Measurements from ENCODE around the gene WT1. TPM values are rescaled to one million over a fixed set of nuclear protein-coding genes. Genes with fewer than 3 reads are reported as not detected.

The WT1 gene
- total and polyA plus RNA-seq, 2 of the 4 experiments (the other 2 are of a cell fraction): not detected

DNA sequence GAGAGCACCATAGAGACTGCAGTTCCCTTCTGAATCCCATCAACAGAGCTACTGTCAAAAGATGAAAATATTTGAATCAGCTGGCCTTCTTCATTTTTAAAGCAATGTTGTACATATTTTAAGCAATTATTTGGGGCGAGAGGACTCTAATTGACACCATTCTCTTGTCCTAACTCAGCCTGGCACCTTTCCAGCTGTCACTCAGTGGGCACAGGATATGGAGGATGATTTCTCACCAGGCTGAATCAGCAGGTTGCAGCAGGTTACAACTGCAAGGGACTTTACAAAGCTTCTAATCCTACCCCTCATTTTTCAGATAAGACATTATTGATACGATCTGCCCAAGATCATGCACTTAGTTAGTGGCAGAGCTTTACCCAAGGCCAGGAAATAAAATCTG, 11.9 kb upstream of the WT1 start:
- no peaks in the 10 kb centered on the region for H4K20me1 ChIP-seq (ENCODE audit: insufficient read depth, low read length)
- DNase-seq (no peak), ATAC-seq (ENCODE audit: low read depth) (no peak)
- H2AK5ac ChIP-seq (ENCODE audit: low read depth, low read length): no peak overlapping the region
- H2AFZ ChIP-seq (replicated peaks; ENCODE audit: low read length, poor library complexity): no peak overlapping the region
- no peak overlapping the region for H4K91ac ChIP-seq (ENCODE audit: insufficient read depth, low read depth, low read length)
- H3K4ac ChIP-seq (ENCODE audit: low read depth, low read length): no peak overlapping the region
- dilution Hi-C loops (cut with HindIII; ENCODE audit: low sequenced_read_pairs, unreplicated experiment) (no loop called here), in situ Hi-C loops (cut with MboI; ENCODE audit: low sequenced_read_pairs) (no loop called here), intact Hi-C loops (cut with micrococcal nuclease) (no loop called here)
- no TSS peak for BruUV-seq (replicated peaks)
- no peak overlapping the region for H2AK9ac ChIP-seq (replicated peaks; ENCODE audit: low read depth, low read length, poor library complexity)
- no peaks in the 10 kb centered on the region for H3K9me3 ChIP-seq (ENCODE audit: control insufficient read depth, insufficient read depth, low read length)
- H2BK120ac ChIP-seq (ENCODE audit: low read depth, low read length): no peak overlapping the region
- POLR2A ChIA-PET (ENCODE audit: unreplicated experiment): no interaction called here
- peaks cover 1% of the 10 kb centered on the region; the same call in 1 of the 2 replicates for H3K27me3 ChIP-seq (ENCODE audit: control insufficient read depth, insufficient read depth, low read length)
- H3K18ac ChIP-seq (ENCODE audit: low read depth, low read length): no peak overlapping the region
- no peak overlapping the region for H2BK20ac ChIP-seq (ENCODE audit: low read depth, low read length)
- H3K4me2 ChIP-seq (ENCODE audit: low read depth, low read length): no peak overlapping the region
- H3K56ac ChIP-seq (ENCODE audit: extremely low read depth, insufficient read depth, low read length): no peak overlapping the region
- H4K8ac ChIP-seq (ENCODE audit: low read depth in 2 of 2, low read length in 2 of 2): no peak overlapping the region
- H3K4me3 ChIP-seq (ENCODE audit: insufficient read depth, low read depth, low read length): no peak overlapping the region
- WGBS, 2 experiments (ENCODE audit: extremely low coverage in 2 of 2, insufficient read length in 1 of 2): 0% methylated on average over 1 of the region's 2 CpGs; no CpG with 5 or more reads in 1 of the 2 experiments
- no peak overlapping the region for H3K9ac ChIP-seq (ENCODE audit: low read depth, low read length)
- H3K79me1 ChIP-seq (ENCODE audit: low read depth in 1 of 2, low read length in 2 of 2): no peaks in the 10 kb centered on the region
- no peaks in the 10 kb centered on the region for H3K9me1 ChIP-seq (ENCODE audit: insufficient read depth, low read length)
- H3K27ac ChIP-seq (ENCODE audit: insufficient read depth, low read length): no peak overlapping the region
- no peak overlapping the region for H3K14ac ChIP-seq (replicated peaks; ENCODE audit: low read depth, low read length)
- H4K5ac ChIP-seq (ENCODE audit: low read depth, low read length): no peak overlapping the region
- no peaks in the 10 kb centered on the region for H3K4me1 ChIP-seq (ENCODE audit: control insufficient read depth, insufficient read depth, low read length)
- H3K23ac ChIP-seq (ENCODE audit: low read depth, low read length): no peak overlapping the region
- no peaks in the 10 kb centered on the region for H3K36me3 ChIP-seq (ENCODE audit: control insufficient read depth, insufficient read depth, low read length)
- no peak overlapping the region for H2BK5ac ChIP-seq (ENCODE audit: low read depth, low read length, poor library complexity, severe bottlenecking)
- CTCF ChIA-PET: no interaction called here
- H2BK15ac ChIP-seq (ENCODE audit: low read depth, low read length): no peak overlapping the region
- TF ChIP-seq, protein P1, sequence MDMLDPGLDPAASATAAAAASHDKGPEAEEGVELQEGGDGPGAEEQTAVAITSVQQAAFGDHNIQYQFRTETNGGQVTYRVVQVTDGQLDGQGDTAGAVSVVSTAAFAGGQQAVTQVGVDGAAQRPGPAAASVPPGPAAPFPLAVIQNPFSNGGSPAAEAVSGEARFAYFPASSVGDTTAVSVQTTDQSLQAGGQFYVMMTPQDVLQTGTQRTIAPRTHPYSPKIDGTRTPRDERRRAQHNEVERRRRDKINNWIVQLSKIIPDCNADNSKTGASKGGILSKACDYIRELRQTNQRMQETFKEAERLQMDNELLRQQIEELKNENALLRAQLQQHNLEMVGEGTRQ (IDR thresholded peaks at IDR 0.05; ENCODE audit: low read depth, low read length): no peak
- TF ChIP-seq, protein P2, sequence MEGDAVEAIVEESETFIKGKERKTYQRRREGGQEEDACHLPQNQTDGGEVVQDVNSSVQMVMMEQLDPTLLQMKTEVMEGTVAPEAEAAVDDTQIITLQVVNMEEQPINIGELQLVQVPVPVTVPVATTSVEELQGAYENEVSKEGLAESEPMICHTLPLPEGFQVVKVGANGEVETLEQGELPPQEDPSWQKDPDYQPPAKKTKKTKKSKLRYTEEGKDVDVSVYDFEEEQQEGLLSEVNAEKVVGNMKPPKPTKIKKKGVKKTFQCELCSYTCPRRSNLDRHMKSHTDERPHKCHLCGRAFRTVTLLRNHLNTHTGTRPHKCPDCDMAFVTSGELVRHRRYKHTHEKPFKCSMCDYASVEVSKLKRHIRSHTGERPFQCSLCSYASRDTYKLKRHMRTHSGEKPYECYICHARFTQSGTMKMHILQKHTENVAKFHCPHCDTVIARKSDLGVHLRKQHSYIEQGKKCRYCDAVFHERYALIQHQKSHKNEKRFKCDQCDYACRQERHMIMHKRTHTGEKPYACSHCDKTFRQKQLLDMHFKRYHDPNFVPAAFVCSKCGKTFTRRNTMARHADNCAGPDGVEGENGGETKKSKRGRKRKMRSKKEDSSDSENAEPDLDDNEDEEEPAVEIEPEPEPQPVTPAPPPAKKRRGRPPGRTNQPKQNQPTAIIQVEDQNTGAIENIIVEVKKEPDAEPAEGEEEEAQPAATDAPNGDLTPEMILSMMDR (conservative IDR thresholded peaks at IDR 0.05; ENCODE audit: low read depth, low read length): no peak
- no peak for TF ChIP-seq CHD1 (IDR thresholded peaks at IDR 0.05; ENCODE audit: low read depth, low read length)
- no peak for TF ChIP-seq MAZ (IDR thresholded peaks at IDR 0.05; ENCODE audit: borderline replicate concordance, low read depth, low read length)
- TF ChIP-seq NFE2L2 (IDR thresholded peaks at IDR 0.05; ENCODE audit: low read depth, low read length): no peak
- no peak for TF ChIP-seq BHLHE40 (IDR thresholded peaks at IDR 0.05; ENCODE audit: low read depth, low read length)
- TF ChIP-seq, protein P3, sequence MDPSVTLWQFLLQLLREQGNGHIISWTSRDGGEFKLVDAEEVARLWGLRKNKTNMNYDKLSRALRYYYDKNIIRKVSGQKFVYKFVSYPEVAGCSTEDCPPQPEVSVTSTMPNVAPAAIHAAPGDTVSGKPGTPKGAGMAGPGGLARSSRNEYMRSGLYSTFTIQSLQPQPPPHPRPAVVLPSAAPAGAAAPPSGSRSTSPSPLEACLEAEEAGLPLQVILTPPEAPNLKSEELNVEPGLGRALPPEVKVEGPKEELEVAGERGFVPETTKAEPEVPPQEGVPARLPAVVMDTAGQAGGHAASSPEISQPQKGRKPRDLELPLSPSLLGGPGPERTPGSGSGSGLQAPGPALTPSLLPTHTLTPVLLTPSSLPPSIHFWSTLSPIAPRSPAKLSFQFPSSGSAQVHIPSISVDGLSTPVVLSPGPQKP (IDR thresholded peaks at IDR 0.05; ENCODE audit: borderline replicate concordance, low read depth, low read length): no peak
- TF ChIP-seq RAD21 (IDR thresholded peaks at IDR 0.05; ENCODE audit: low read length): no peak
- no peak for TF ChIP-seq CEBPB (IDR thresholded peaks at IDR 0.05; ENCODE audit: low read depth, low read length)
- TF ChIP-seq POLR2A (IDR thresholded peaks at IDR 0.05; ENCODE audit: low read depth, low read length): no peak
- TF ChIP-seq RCOR1 (IDR thresholded peaks at IDR 0.05; ENCODE audit: insufficient replicate concordance, low read length): no peak
- TF ChIP-seq MXI1 (IDR thresholded peaks at IDR 0.05; ENCODE audit: borderline replicate concordance, low read depth, low read length): no peak
- TF ChIP-seq SMC3 (IDR thresholded peaks at IDR 0.05; ENCODE audit: low read depth, low read length): no peak
- TF ChIP-seq FOS (IDR thresholded peaks at IDR 0.05; ENCODE audit: low read depth, low read length): no peak
- no peak for TF ChIP-seq RFX5 (IDR thresholded peaks at IDR 0.05; ENCODE audit: low read depth, low read length)
- TF ChIP-seq MAFK (IDR thresholded peaks at IDR 0.05; ENCODE audit: low read depth, low read length): no peak
